ENCODE measurements around the gene KSR2. TPM values are rescaled to one million over a fixed set of nuclear protein-coding genes. Genes with fewer than 3 reads are reported as not detected.

Gene KSR2
- total and polyA plus RNA-seq, 2 of the 4 experiments (the other 2 are of a cell fraction) = not detected

- H3K9me3 ChIP-seq (ENCODE audit: control insufficient read depth, insufficient read depth, low read length) = peaks cover 43% of the 10 kb centered on the region
- dilution Hi-C loops (cut with HindIII; ENCODE audit: low sequenced_read_pairs, unreplicated experiment) (no loop called here), intact Hi-C loops (cut with micrococcal nuclease) (no loop called here)
Measured at GRCh38 chr12:117459229-117459628, 509.6 kb downstream of the KSR2 start.

More at GRCh38 chr12:117459229-117459628, 509.6 kb downstream of the KSR2 start:
- Histone ChIP-seq H3K9ac (ENCODE audit: low read depth, low read length) (no peak overlapping the region), H2BK120ac (ENCODE audit: low read depth, low read length) (no peak overlapping the region), H4K5ac (ENCODE audit: low read depth, low read length) (no peak overlapping the region), H3K4me2 (ENCODE audit: low read depth, low read length) (no peak overlapping the region), H3K9me1 (ENCODE audit: insufficient read depth, low read length) (no peaks in the 10 kb centered on the region), H2AFZ (replicated peaks; ENCODE audit: low read length, poor library complexity) (no peak overlapping the region), H2BK15ac (ENCODE audit: low read depth, low read length) (no peak overlapping the region), H3K14ac (replicated peaks; ENCODE audit: low read depth, low read length) (no peak overlapping the region), H3K23ac (ENCODE audit: low read depth, low read length) (no peak overlapping the region), H3K79me1 (ENCODE audit: low read depth in 1 of 2, low read length in 2 of 2) (no peaks in the 10 kb centered on the region), H3K36me3 (ENCODE audit: control insufficient read depth, insufficient read depth, low read length) (no peaks in the 10 kb centered on the region), H2AK5ac (ENCODE audit: low read depth, low read length) (no peak overlapping the region), H3K27ac (ENCODE audit: insufficient read depth, low read length) (no peak overlapping the region), H2BK20ac (ENCODE audit: low read depth, low read length) (no peak overlapping the region), H3K4me3 (ENCODE audit: insufficient read depth, low read depth, low read length) (no peak overlapping the region), H3K4me1 (ENCODE audit: control insufficient read depth, insufficient read depth, low read length) (no peaks in the 10 kb centered on the region), H3K27me3 (ENCODE audit: control insufficient read depth, insufficient read depth, low read length) (no peaks in the 10 kb centered on the region), H3K56ac (ENCODE audit: extremely low read depth, insufficient read depth, low read length) (no peak overlapping the region), H3K18ac (ENCODE audit: low read depth, low read length) (no peak overlapping the region), H2BK5ac (ENCODE audit: low read depth, low read length, poor library complexity, severe bottlenecking) (no peak overlapping the region), H4K20me1 (ENCODE audit: insufficient read depth, low read length) (no peaks in the 10 kb centered on the region), H4K8ac (ENCODE audit: low read depth in 2 of 2, low read length in 2 of 2) (no peak overlapping the region), H2AK9ac (replicated peaks; ENCODE audit: low read depth, low read length, poor library complexity) (no peak overlapping the region), H3K4ac (ENCODE audit: low read depth, low read length) (no peak overlapping the region), H4K91ac (ENCODE audit: insufficient read depth, low read depth, low read length) (no peak overlapping the region)
- no CpG with 5 or more reads among the region's 1 CpG for WGBS, 2 experiments (ENCODE audit: extremely low coverage in 2 of 2, insufficient read length in 1 of 2)
- DNase-seq = no peak
- no TSS peak for BruUV-seq (replicated peaks)
- ATAC-seq (ENCODE audit: low read depth) = no peak
- TF ChIP-seq POLR2A (IDR thresholded peaks at IDR 0.05; ENCODE audit: low read depth, low read length) (no peak), MAFK (IDR thresholded peaks at IDR 0.05; ENCODE audit: low read depth, low read length) (no peak), RAD21 (IDR thresholded peaks at IDR 0.05; ENCODE audit: low read length) (no peak), CEBPB (IDR thresholded peaks at IDR 0.05; ENCODE audit: low read depth, low read length) (no peak), RFX5 (IDR thresholded peaks at IDR 0.05; ENCODE audit: low read depth, low read length) (no peak), MXI1 (IDR thresholded peaks at IDR 0.05; ENCODE audit: borderline replicate concordance, low read depth, low read length) (no peak), RCOR1 (IDR thresholded peaks at IDR 0.05; ENCODE audit: insufficient replicate concordance, low read length) (no peak), ELK1 (IDR thresholded peaks at IDR 0.05; ENCODE audit: borderline replicate concordance, low read depth, low read length) (no peak), BHLHE40 (IDR thresholded peaks at IDR 0.05; ENCODE audit: low read depth, low read length) (no peak)
- TF ChIP-seq, protein P1, sequence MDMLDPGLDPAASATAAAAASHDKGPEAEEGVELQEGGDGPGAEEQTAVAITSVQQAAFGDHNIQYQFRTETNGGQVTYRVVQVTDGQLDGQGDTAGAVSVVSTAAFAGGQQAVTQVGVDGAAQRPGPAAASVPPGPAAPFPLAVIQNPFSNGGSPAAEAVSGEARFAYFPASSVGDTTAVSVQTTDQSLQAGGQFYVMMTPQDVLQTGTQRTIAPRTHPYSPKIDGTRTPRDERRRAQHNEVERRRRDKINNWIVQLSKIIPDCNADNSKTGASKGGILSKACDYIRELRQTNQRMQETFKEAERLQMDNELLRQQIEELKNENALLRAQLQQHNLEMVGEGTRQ (IDR thresholded peaks at IDR 0.05; ENCODE audit: low read depth, low read length) = no peak
- in situ Hi-C loops (cut with MboI; ENCODE audit: low sequenced_read_pairs) = no loop called here
- CTCF ChIA-PET = no interaction called here
- POLR2A ChIA-PET (ENCODE audit: unreplicated experiment) = no interaction called here

All from IMR-90 (cell line).